Measurements from ENCODE around the gene WDR41. TPM values are rescaled to one million over a fixed set of nuclear protein-coding genes. Genes with fewer than 3 reads are reported as not detected.

The WDR41 gene, protein sequence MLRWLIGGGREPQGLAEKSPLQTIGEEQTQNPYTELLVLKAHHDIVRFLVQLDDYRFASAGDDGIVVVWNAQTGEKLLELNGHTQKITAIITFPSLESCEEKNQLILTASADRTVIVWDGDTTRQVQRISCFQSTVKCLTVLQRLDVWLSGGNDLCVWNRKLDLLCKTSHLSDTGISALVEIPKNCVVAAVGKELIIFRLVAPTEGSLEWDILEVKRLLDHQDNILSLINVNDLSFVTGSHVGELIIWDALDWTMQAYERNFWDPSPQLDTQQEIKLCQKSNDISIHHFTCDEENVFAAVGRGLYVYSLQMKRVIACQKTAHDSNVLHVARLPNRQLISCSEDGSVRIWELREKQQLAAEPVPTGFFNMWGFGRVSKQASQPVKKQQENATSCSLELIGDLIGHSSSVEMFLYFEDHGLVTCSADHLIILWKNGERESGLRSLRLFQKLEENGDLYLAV
- total RNA-seq (2022) (26.5 and 35.4 TPM in 2 replicates), Bru-seq, nascent RNA (percentile 75 among the genes with signal in this experiment), BruChase-seq, experiment 1, labeled RNA remaining after a 6-hour chase (percentile 63 among the genes with signal in this experiment), BruChase-seq, experiment 2, labeled RNA remaining after a 2-hour chase (percentile 67 among the genes with signal in this experiment)
- long read RNA-seq, transcript WDR41-201 (13 exons, 3,958 nt), result major isoform, 16 of 24 reads
- long read RNA-seq, partial matches to known transcripts, result 0 of 24 reads
- long read RNA-seq, other reads (novel, unspliced or antisense), result 7 of 24 reads

DNA sequence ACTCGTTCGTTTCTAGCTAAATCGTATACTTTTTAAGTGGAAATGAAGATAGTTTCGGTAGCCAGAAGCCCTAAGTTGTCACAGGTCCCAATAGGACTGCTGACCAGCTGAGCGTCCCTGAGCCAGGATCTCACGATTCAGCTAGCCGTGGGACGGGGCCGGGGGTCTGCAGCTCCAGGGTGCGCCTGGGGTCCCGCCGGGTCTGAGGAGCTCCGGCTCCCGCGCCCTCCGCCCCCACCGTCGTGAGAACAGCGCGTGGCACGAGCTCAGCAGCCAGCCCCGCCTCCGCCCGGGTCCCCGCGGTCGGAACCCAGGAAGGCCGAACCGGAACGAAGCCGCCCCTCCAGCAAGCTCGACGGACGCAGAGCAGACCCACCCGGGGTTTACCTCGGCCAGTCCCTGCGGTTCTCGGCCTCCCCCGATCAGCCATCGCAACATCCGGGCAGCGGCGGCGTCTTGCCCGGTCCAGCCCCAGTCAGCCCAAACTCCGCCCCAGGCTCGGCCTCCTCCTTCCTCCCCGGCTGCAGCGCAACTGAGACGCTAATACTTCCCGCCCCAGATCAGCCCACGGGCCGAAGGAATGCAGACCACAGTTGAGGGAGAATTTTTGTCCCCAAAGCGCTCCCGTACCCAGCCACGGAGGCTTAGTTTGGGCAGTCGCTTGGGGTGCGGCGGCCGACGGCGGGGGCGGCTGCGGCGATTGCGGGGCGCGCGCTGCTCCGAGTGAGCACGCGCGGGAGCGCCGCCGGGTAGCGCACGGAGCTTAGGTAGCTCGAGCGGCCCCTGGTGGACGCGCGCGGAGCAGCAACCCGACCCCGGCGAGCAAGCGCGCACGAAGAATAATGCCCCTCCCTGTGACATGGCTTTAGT lies at the start of gene WDR41:
Gene WDR41 (minus strand): TSS at position 534 of the 870 bp plus-strand sequence. CDS start 96 bp downstream, at position 438.
- Mint-ChIP-seq H3K4me1 (ENCODE audit: low read depth, unreplicated experiment) (no peaks in the 10 kb centered on the region), H3K27me3 (ENCODE audit: unreplicated experiment) (no peaks in the 10 kb centered on the region), H3K9me3 (ENCODE audit: low read depth, unreplicated experiment) (no peaks in the 10 kb centered on the region), H3K4me3 (ENCODE audit: low read depth, unreplicated experiment) (peak within 1 kb of the TSS; percentile 90), H3K36me3 (ENCODE audit: insufficient read depth, unreplicated experiment) (peaks cover 16% of the 10 kb centered on the region), H3K27ac (ENCODE audit: unreplicated experiment) (peak within 1 kb of the TSS; percentile 88)
- no TSS peak for BruUV-seq (replicated peaks)
- intact Hi-C loops (cut with micrococcal nuclease; ENCODE audit: unreplicated experiment), result loop anchor here (1.0 to 10.0 kb wide), 3 partner anchors 257 to 623 kb away; no protein-coding TSS in a partner anchor
- CTCF ChIA-PET, result interaction anchor here (0.6 to 2.4 kb wide), 8 partner anchors 138 to 1868 kb away, joined by 3 to 7 read pairs (median 4); no protein-coding TSS in a partner anchor
- TF ChIP-seq, protein P1, sequence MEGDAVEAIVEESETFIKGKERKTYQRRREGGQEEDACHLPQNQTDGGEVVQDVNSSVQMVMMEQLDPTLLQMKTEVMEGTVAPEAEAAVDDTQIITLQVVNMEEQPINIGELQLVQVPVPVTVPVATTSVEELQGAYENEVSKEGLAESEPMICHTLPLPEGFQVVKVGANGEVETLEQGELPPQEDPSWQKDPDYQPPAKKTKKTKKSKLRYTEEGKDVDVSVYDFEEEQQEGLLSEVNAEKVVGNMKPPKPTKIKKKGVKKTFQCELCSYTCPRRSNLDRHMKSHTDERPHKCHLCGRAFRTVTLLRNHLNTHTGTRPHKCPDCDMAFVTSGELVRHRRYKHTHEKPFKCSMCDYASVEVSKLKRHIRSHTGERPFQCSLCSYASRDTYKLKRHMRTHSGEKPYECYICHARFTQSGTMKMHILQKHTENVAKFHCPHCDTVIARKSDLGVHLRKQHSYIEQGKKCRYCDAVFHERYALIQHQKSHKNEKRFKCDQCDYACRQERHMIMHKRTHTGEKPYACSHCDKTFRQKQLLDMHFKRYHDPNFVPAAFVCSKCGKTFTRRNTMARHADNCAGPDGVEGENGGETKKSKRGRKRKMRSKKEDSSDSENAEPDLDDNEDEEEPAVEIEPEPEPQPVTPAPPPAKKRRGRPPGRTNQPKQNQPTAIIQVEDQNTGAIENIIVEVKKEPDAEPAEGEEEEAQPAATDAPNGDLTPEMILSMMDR (IDR thresholded peaks at IDR 0.05; ENCODE audit: unreplicated experiment), result peak; percentile 87
- DNase-seq, result peak; percentile 94

DNA sequence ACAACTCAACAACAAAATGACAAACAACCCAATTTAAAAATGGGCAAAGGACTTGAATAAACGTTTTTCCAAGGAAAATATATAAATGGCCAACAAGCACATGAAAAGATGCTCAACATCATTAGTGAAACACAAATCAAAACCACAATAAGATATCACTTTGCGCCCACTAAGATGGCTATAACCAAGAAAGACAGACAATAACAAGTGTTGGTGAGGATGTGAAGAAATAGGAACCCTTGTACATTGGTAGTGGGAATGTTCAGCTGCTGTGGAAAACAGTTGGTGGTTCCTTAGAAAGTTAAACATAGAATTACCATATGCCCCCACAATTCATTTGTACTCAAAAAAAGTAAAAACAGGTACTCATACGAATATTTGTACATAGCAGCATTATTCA lies 39.2 kb upstream of the WDR41 start:
- no peaks in the 10 kb centered on the region for H3K9me3 Mint-ChIP-seq (ENCODE audit: low read depth, unreplicated experiment)
- no peaks in the 10 kb centered on the region for H3K4me1 Mint-ChIP-seq (ENCODE audit: low read depth, unreplicated experiment)
- peaks cover 29% of the 10 kb centered on the region for H3K27me3 Mint-ChIP-seq (ENCODE audit: unreplicated experiment)
- CTCF ChIA-PET, result no interaction called here
- no peak overlapping the region for H3K4me3 Mint-ChIP-seq (ENCODE audit: low read depth, unreplicated experiment)
- BruUV-seq (replicated peaks), result no TSS peak
- H3K36me3 Mint-ChIP-seq (ENCODE audit: insufficient read depth, unreplicated experiment), result no peaks in the 10 kb centered on the region
- no peak overlapping the region for H3K27ac Mint-ChIP-seq (ENCODE audit: unreplicated experiment)
- intact Hi-C loops (cut with micrococcal nuclease; ENCODE audit: unreplicated experiment), result no loop called here
- DNase-seq, result no peak
- TF ChIP-seq, protein P1 (IDR thresholded peaks at IDR 0.05; ENCODE audit: unreplicated experiment), result no peak

DNA sequence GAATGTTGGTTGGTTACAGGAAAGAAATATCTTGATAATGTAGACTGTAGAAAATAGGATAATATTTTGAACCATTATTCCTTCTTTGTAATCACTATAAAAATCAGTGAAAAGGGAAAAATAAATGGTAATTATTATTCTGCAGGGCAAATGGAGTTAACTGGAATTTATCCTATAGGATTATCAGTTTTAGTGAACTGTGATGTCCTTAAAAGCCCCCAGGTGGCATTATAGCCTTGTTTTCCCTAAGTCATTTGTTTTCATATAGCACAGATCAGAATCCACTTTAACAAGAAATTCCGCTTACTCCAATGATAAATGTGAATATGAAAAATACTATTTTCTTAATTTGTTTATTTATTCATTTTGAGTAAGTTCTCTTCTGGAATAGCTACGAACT lies 26.2 kb upstream of the WDR41 start:
- Mint-ChIP-seq H3K9me3 (ENCODE audit: low read depth, unreplicated experiment) (no peaks in the 10 kb centered on the region), H3K27ac (ENCODE audit: unreplicated experiment) (no peak overlapping the region), H3K4me1 (ENCODE audit: low read depth, unreplicated experiment) (no peaks in the 10 kb centered on the region), H3K27me3 (ENCODE audit: unreplicated experiment) (peaks cover 19% of the 10 kb centered on the region), H3K36me3 (ENCODE audit: insufficient read depth, unreplicated experiment) (no peaks in the 10 kb centered on the region), H3K4me3 (ENCODE audit: low read depth, unreplicated experiment) (no peak overlapping the region)
- TF ChIP-seq, protein P1 (IDR thresholded peaks at IDR 0.05; ENCODE audit: unreplicated experiment), result no peak
- no TSS peak for BruUV-seq (replicated peaks)
- CTCF ChIA-PET, result no interaction called here
- DNase-seq, result peak; percentile 6
- intact Hi-C loops (cut with micrococcal nuclease; ENCODE audit: unreplicated experiment), result loop anchor here (1.0 kb wide), 1 partner anchor 490 kb away; no protein-coding TSS in a partner anchor

DNA sequence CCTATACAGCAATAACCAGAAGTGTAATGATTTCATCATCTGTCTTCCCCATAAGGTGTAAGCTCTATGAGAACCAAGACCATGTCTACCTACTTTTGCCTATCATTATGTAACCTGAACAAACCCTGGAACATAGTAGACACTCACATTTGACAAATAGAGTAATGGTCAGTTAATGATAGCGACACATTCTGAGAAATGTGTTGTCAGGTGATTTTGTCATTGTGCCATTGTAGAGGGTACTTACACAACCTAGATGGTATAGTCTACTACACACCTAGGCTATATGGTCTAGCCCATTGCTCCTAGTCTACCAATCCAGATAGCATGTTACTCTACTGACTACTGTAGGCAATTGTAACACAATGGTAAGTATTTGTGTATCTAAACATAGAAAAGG lies 22.3 kb upstream of the WDR41 start:
- H3K27ac Mint-ChIP-seq (ENCODE audit: unreplicated experiment), result no peak overlapping the region

More for the DNA sequence above, 22.3 kb upstream of the WDR41 start:
- no peak overlapping the region for H3K4me3 Mint-ChIP-seq (ENCODE audit: low read depth, unreplicated experiment)
- no peaks in the 10 kb centered on the region for H3K4me1 Mint-ChIP-seq (ENCODE audit: low read depth, unreplicated experiment)
- no TSS peak for BruUV-seq (replicated peaks)
- DNase-seq, result no peak
- TF ChIP-seq, protein P1 (IDR thresholded peaks at IDR 0.05; ENCODE audit: unreplicated experiment), result no peak
- CTCF ChIA-PET, result no interaction called here
- H3K27me3 Mint-ChIP-seq (ENCODE audit: unreplicated experiment), result peaks cover 7% of the 10 kb centered on the region
- intact Hi-C loops (cut with micrococcal nuclease; ENCODE audit: unreplicated experiment), result no loop called here
- H3K9me3 Mint-ChIP-seq (ENCODE audit: low read depth, unreplicated experiment), result no peaks in the 10 kb centered on the region
- no peaks in the 10 kb centered on the region for H3K36me3 Mint-ChIP-seq (ENCODE audit: insufficient read depth, unreplicated experiment)

Measured in Calu3 (cell line).